ENCODE results near the gene ZNF138. TPM values are rescaled to one million over a fixed set of nuclear protein-coding genes. Genes with fewer than 3 reads are reported as not detected.

Gene ZNF138
- total and polyA plus RNA-seq, 10 of the 15 experiments (the other 5 are each of a cell fraction or from before 2014, with no cell fraction given) = 5.9 to 14.9 (median 12.4) TPM

GRCh38 chr7:64811767-64812166 is 17.5 kb downstream of the ZNF138 start:
- intact Hi-C loops (cut with micrococcal nuclease; ENCODE audit: unreplicated experiment) = no loop called here
- Histone ChIP-seq H3K36me3 (ENCODE audit: control insufficient read depth in 2 of 2, insufficient read depth in 2 of 2, low read length in 1 of 2) (no peaks in the 10 kb centered on the region), H3K4me1 (ENCODE audit: control insufficient read depth, insufficient read depth, low read length) (no peaks in the 10 kb centered on the region), H3K79me2 (ENCODE audit: control insufficient read depth, insufficient read depth, low read length) (no peaks in the 10 kb centered on the region), H3K27ac (ENCODE audit: control insufficient read depth, insufficient read depth) (no peak overlapping the region), H3K4me3 (no peak overlapping the region), H3K27me3 (replicated peaks in 1 of 2; ENCODE audit: control insufficient read depth in 2 of 2, insufficient read depth in 2 of 2, low read length in 1 of 2) (no peaks in the 10 kb centered on the region), H2AFZ (ENCODE audit: control insufficient read depth, low read depth, low read length) (no peak overlapping the region), H3K9me3 (replicated peaks; ENCODE audit: control insufficient read depth, insufficient read depth, low read length) (no peaks in the 10 kb centered on the region; the same call in 1 of the 3 replicates), H3K9ac (ENCODE audit: control insufficient read depth, insufficient read depth, low read length) (no peak overlapping the region), H4K20me1 (ENCODE audit: control insufficient read depth, insufficient read depth) (no peaks in the 10 kb centered on the region), H3K4me2 (ENCODE audit: control insufficient read depth, insufficient read depth) (no peak overlapping the region)
- in situ Hi-C loops (cut with MboI) = no loop called here
- POLR2A ChIA-PET = no interaction called here
- DNase-seq (ENCODE audit: low read depth, low spot score) (no peak), ATAC-seq (no peak), FAIRE-seq (no peak)
- SMC1A ChIA-PET (ENCODE audit: uncharacterized antibody, unreplicated experiment) = interaction anchor here (0.6 kb wide), 1 partner anchor 138 kb away, joined by 3 read pairs; no protein-coding TSS in a partner anchor
- no peak for TF ChIP-seq HSF1 (IDR thresholded peaks at IDR 0.05; ENCODE audit: low read depth, low read length)
- CTCF ChIA-PET = no interaction called here
- RAD21 ChIA-PET (ENCODE audit: unreplicated experiment) = no interaction called here
- no TSS peak for BruUV-seq (replicated peaks)

- no TSS peak for BruUV-seq (replicated peaks)
- DNase-seq (ENCODE audit: low read depth, low spot score) = no peak
- CTCF ChIA-PET = no interaction called here
- H3K4me2 ChIP-seq (ENCODE audit: control insufficient read depth, insufficient read depth) = no peak overlapping the region
- 92% methylated on average over 1 of the region's 1 CpG for WGBS (ENCODE audit: insufficient coverage, insufficient replicate concordance, low lambda C conversion rate, missing lambda C conversion rate)
- intact Hi-C loops (cut with micrococcal nuclease; ENCODE audit: unreplicated experiment) = no loop called here
- peak; percentile 18 for FAIRE-seq
- no peaks in the 10 kb centered on the region for H3K27me3 ChIP-seq (replicated peaks in 1 of 2; ENCODE audit: control insufficient read depth in 2 of 2, insufficient read depth in 2 of 2, low read length in 1 of 2)
- H3K9ac ChIP-seq (ENCODE audit: control insufficient read depth, insufficient read depth, low read length) = no peak overlapping the region
- RAD21 ChIA-PET (ENCODE audit: unreplicated experiment) = interaction anchor here (0.9 kb wide), 1 partner anchor 37 kb away, joined by 4 read pairs; the partner anchor contains the start of gene ZNF138
- POLR2A ChIA-PET = no interaction called here
- ATAC-seq = no peak
- no peaks in the 10 kb centered on the region for H3K79me2 ChIP-seq (ENCODE audit: control insufficient read depth, insufficient read depth, low read length)
- no peaks in the 10 kb centered on the region for H3K9me3 ChIP-seq (replicated peaks; ENCODE audit: control insufficient read depth, insufficient read depth, low read length)
- SMC1A ChIA-PET (ENCODE audit: uncharacterized antibody, unreplicated experiment) = no interaction called here
- H3K36me3 ChIP-seq (ENCODE audit: control insufficient read depth in 2 of 2, insufficient read depth in 2 of 2, low read length in 1 of 2) = no peaks in the 10 kb centered on the region
- no peaks in the 10 kb centered on the region for H4K20me1 ChIP-seq (ENCODE audit: control insufficient read depth, insufficient read depth)
- no peak overlapping the region for H3K4me3 ChIP-seq
- no peak overlapping the region for H2AFZ ChIP-seq (ENCODE audit: control insufficient read depth, low read depth, low read length)
- in situ Hi-C loops (cut with MboI) = no loop called here
- H3K27ac ChIP-seq (ENCODE audit: control insufficient read depth, insufficient read depth) = no peak overlapping the region
- H3K4me1 ChIP-seq (ENCODE audit: control insufficient read depth, insufficient read depth, low read length) = no peaks in the 10 kb centered on the region
- no peak for TF ChIP-seq CUX1 (IDR thresholded peaks at IDR 0.05; ENCODE audit: insufficient replicate concordance, low read depth, low read length)
- no peak for TF ChIP-seq MYB (IDR thresholded peaks at IDR 0.05; ENCODE audit: borderline replicate concordance, low read depth, low read length)
- TF ChIP-seq CBFB (IDR thresholded peaks at IDR 0.05; ENCODE audit: low read depth) = no peak
- no peak for TF ChIP-seq YBX1 (IDR thresholded peaks at IDR 0.05)
- no peak for TF ChIP-seq EP300 (IDR thresholded peaks at IDR 0.05; ENCODE audit: borderline replicate concordance in 1 of 2, control insufficient read depth in 1 of 2, low read depth in 2 of 2, low read length in 2 of 2)
- no peak for TF ChIP-seq MEF2A (IDR thresholded peaks at IDR 0.05; ENCODE audit: insufficient read depth, low read depth, low read length)
- TF ChIP-seq NFIC (IDR thresholded peaks at IDR 0.05; ENCODE audit: low read depth, low read length) = no peak
- TF ChIP-seq NFYB (IDR thresholded peaks at IDR 0.05; ENCODE audit: insufficient read depth, low read depth, low read length) = no peak
- no peak for TF ChIP-seq RAD51 (IDR thresholded peaks at IDR 0.05)
Observed at GRCh38 chr7:64830926-64831325, 36.7 kb downstream of the ZNF138 start.
